DOHH2 (cell line): Measurements from ENCODE around the gene PTGS1.

Experiments
- H3F3A ChIP-seq: fragments of 200-600 bp; sonication (generic), shearing (Covaris generic); 2 replicates; pipeline ENCODE4 v1.6.0; 2016; ENCODE audit warnings: antibody characterized with exemption, mild to moderate bottlenecking; ENCODE audit not compliant: control insufficient read depth, insufficient read depth
- H3K27ac ChIP-seq: fragments of 200-600 bp; sonication (generic); 2 replicates; pipeline ENCODE4 v1.5.1; 2014; ENCODE audit warnings: low read depth, mild to moderate bottlenecking, low read length, moderate library complexity
- H3K27me3 ChIP-seq: fragments of 200-600 bp; sonication (generic); 2 replicates; pipeline ENCODE4 v1.6.1; 2014; ENCODE audit warnings: mild to moderate bottlenecking, low read length, mixed read lengths; ENCODE audit not compliant: control insufficient read depth
- H3K36me3 ChIP-seq: fragments of 200-600 bp; sonication (generic); 2 replicates; pipeline ENCODE4 v1.6.1; 2014; ENCODE audit warnings: mild to moderate bottlenecking, low read length, moderate library complexity, mixed read lengths; ENCODE audit not compliant: control insufficient read depth
- H3K4me1 ChIP-seq: fragments of 200-600 bp; sonication (generic); 2 replicates; pipeline ENCODE4 v1.6.1; 2014; ENCODE audit warnings: mild to moderate bottlenecking, low read length, mixed read lengths; ENCODE audit not compliant: control insufficient read depth
- H3K4me2 ChIP-seq: fragments of 200-600 bp; sonication (generic); 2 replicates; pipeline ENCODE4 v1.6.0; 2014; ENCODE audit warnings: mild to moderate bottlenecking, low read length, moderate library complexity
- H3K4me3 ChIP-seq: fragments of 200-600 bp; sonication (generic); 2 replicates; pipeline ENCODE4 v1.5.1; 2014; ENCODE audit warnings: mild to moderate bottlenecking, low read length, mixed read lengths
- H3K79me2 ChIP-seq: fragments of 200-600 bp; sonication (generic); 2 replicates; pipeline ENCODE4 v1.6.1; 2014; ENCODE audit warnings: mild to moderate bottlenecking, low read length, mixed read lengths; ENCODE audit not compliant: control insufficient read depth
- H3K9me2 ChIP-seq: fragments of 200-600 bp; sonication (generic); replicated peaks from 2 replicates; pipeline ENCODE4 v1.6.1; 2014; ENCODE audit warnings: mild to moderate bottlenecking, low read length, mixed read lengths; ENCODE audit not compliant: control insufficient read depth
- H3K9me3 ChIP-seq: fragments of 200-600 bp; sonication (generic); 2 replicates; pipeline ENCODE4 v1.6.1; 2014; ENCODE audit warnings: antibody characterized with exemption, low read length, mixed read lengths; ENCODE audit not compliant: control insufficient read depth, insufficient read depth
- H4K20me1 ChIP-seq: fragments of 200-600 bp; sonication (generic); 2 replicates; pipeline ENCODE4 v1.6.0; 2014; ENCODE audit warnings: low read depth, mild to moderate bottlenecking, antibody characterized with exemption, low read length, moderate library complexity; ENCODE audit not compliant: control insufficient read depth, insufficient read depth
- EZH2phosphoT487 ChIP-seq: fragments of 200-600 bp; sonication (generic); IDR thresholded peaks from 2 replicates; pipeline ENCODE4 v1.6.1; 2017; ENCODE audit warnings: borderline replicate concordance, mild to moderate bottlenecking, antibody characterized with exemption, low read length, moderate library complexity, mixed read lengths
- TF ChIP-seq, protein P1 (sequence below): fragments of 200-600 bp; sonication (generic); IDR thresholded peaks from one replicate; pipeline ENCODE4 v1.5.1; 2014; ENCODE audit warnings: antibody characterized with exemption, mild to moderate bottlenecking, low read depth, low read length; ENCODE audit not compliant: poor library complexity, severe bottlenecking

Gene PTGS1

DNA sequence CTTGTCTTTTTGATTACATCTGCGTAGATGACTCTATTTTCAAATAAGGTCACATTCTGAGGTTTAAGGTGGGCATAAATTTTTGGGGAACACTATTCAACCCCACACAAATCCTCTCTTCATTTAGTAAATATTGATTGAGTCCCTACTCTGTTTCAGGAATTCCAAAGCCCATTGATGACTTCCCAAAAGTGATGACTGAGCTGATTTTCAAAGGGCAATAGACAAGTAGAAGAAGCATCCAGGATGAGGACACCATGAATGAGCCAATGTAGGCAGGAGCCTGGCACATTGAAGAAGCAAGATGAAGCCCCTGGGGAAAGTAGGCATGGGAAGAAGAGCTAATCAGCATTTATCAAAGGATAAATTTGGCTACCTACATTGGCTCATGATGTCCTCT lies 71.7 kb downstream of the PTGS1 start:
- H3K4me2 ChIP-seq, result no peak overlapping the region
- no peaks in the 10 kb centered on the region for H3K4me1 ChIP-seq
- no peaks in the 10 kb centered on the region for H3K36me3 ChIP-seq
- H3K79me2 ChIP-seq, result no peaks in the 10 kb centered on the region
- H3K9me3 ChIP-seq, result no peaks in the 10 kb centered on the region
- no peaks in the 10 kb centered on the region for H4K20me1 ChIP-seq
- H3K27ac ChIP-seq, result no peak overlapping the region
- no peaks in the 10 kb centered on the region for H3F3A ChIP-seq
- no peaks in the 10 kb centered on the region for H3K9me2 ChIP-seq
- TF ChIP-seq, protein P1, sequence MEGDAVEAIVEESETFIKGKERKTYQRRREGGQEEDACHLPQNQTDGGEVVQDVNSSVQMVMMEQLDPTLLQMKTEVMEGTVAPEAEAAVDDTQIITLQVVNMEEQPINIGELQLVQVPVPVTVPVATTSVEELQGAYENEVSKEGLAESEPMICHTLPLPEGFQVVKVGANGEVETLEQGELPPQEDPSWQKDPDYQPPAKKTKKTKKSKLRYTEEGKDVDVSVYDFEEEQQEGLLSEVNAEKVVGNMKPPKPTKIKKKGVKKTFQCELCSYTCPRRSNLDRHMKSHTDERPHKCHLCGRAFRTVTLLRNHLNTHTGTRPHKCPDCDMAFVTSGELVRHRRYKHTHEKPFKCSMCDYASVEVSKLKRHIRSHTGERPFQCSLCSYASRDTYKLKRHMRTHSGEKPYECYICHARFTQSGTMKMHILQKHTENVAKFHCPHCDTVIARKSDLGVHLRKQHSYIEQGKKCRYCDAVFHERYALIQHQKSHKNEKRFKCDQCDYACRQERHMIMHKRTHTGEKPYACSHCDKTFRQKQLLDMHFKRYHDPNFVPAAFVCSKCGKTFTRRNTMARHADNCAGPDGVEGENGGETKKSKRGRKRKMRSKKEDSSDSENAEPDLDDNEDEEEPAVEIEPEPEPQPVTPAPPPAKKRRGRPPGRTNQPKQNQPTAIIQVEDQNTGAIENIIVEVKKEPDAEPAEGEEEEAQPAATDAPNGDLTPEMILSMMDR, result no peak
- peaks cover 40% of the 10 kb centered on the region for H3K27me3 ChIP-seq
- no peak overlapping the region for H3K4me3 ChIP-seq

DNA sequence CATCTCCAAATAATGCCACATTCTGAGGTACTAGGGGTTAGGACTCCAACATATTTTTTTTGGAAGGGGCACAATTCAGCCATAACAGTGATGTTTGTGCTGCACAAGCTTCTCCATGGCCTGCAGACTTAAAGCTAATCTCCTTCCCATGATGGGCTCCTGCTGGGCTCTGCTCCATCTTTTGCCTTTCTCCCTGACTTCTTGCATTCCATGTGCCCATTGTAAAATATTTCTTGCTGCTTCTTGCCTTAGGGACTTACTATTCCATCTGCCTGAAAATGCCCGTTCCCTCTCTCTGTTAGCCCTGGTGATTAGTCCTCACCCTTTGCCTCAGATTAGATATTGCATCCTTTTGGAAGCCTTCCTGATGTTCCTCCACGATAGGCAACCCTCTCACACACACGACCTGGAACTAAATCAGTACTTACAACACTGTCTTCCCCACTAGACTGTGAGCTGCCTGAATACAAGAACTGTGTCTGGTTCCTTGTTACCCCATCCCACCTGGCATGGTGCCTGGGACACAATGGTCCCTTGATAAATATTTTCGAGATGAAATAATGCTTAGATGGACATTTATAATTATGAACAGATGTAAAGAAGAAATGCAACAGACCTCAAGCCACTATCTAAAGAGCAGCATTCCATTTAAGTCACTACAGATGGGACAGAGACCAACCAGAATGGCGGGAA lies 73.4 kb downstream of the PTGS1 start:
- no peaks in the 10 kb centered on the region for H3F3A ChIP-seq
- H3K4me2 ChIP-seq, result no peak overlapping the region
- TF ChIP-seq, protein P1, result no peak
- TF ChIP-seq EZH2phosphoT487, result no peak
- no peaks in the 10 kb centered on the region for H4K20me1 ChIP-seq
- H3K9me2 ChIP-seq, result no peaks in the 10 kb centered on the region
- H3K4me1 ChIP-seq, result no peaks in the 10 kb centered on the region
- peaks cover 40% of the 10 kb centered on the region for H3K27me3 ChIP-seq
- H3K27ac ChIP-seq, result no peak overlapping the region
- H3K36me3 ChIP-seq, result no peaks in the 10 kb centered on the region
- H3K79me2 ChIP-seq, result no peaks in the 10 kb centered on the region
- no peak overlapping the region for H3K4me3 ChIP-seq
- no peaks in the 10 kb centered on the region for H3K9me3 ChIP-seq
